CD4-positive, alpha-beta T cell treated with Interleukin-12 subunit alpha and Interleukin-12 subunit beta, for 1 hour (primary cell): Measurements from ENCODE around the gene FCHSD2.

Experiments
- DNase-seq: peaks from one replicate; pipeline ENCODE4 v3.0.0-alpha.2; 2020

FCHSD2 gene

DNA sequence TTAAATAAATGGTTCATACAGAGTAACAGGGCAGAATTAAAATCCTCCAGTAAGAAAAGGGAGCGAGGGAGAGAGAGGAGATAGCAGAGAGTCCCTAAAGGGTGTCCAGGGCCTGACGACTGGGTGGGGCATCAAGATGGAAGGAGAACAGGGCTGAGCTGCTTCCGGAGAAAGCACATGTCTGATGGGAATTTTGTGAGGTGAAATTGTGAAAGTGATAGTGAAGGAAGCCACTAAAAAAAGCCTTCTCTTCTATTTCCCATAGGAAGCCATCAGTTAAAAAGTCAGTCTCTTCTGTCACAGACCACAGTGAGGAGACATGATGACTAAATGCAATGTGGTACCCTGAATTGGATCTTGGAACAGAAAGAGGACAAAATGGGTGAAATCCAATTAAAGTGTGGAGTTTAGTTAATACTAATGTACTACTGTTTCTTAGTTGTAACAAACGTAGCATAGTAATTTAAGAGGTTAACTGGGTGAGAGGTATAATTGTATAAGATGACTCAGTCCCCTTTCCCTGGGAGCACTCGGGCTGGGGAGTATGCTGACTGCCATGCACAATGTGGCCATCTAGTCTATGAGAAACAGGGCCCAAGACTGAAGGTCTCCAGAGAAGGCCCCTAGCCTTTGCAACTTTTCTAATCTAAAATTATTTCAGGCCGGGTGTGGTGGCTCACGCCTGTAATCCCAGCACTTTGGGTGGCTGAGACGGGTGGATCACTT lies 29.5 kb upstream of the FCHSD2 start:
- no peak for DNase-seq

DNA sequence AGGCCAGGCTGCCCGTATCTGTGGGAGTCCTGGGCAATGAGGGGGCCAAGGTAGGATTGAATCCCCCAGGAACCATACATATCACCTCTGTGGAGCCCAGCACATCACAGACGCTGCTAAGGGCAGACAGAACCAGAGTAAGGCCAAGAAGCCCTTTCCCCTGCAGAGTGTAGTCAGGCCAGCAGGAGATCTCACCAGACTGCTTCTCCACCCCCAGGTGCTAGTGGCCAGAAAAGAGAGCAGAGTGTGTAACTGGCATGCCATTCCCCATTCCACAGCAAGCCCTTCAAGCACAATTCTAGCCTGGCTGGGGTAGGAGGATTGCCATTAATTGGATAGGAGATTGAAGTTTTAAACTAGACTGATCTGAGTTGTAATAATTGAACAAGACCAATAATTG lies 28.0 kb upstream of the FCHSD2 start:
- no peak for DNase-seq

GRCh38 chr11:73168925-73169579 lies 26.9 kb upstream of the FCHSD2 start:
- DNase-seq, result no peak

- DNase-seq, result no peak
These were observed 25.3 kb upstream of the FCHSD2 start for GRCh38 chr11:73167363-73167954.

DNA sequence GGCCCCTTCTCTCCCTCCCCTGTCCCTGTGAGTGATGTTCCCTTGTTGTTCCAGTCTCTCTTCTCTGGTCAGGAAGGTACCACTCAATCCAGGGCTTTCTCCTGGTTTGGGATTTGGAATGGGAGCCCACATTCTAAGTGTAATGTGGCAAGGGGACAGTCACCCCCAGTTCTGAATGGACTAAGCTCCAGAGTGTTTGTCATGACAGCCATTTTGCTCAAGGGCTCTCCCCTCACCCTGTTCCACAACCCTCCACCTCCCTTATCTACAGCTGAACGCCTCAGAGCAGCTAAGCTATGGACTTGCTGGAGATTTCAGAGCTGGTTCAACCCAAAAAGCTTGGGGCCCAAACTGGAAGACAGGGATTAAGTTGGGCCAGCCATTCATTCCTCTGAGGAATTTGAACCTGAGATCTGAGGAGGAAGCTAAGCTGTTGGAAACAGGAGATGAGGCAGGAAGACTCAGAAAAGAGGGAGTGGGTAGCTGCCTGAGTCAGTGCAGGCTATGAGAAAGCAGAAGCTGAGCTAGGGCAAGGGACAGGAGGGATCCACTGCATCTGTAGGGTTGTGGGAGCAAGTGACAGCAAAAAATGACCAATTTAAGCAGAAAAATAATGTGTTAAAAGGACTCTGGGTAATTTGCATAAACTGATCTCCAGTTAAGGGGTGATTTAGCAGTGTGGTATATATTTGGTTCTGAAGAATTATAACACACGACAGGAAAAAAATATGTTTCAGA lies 22.9 kb upstream of the FCHSD2 start:
- no peak for DNase-seq

- DNase-seq, result no peak
These were observed 21.6 kb upstream of the FCHSD2 start for GRCh38 chr11:73163638-73164174.

DNA sequence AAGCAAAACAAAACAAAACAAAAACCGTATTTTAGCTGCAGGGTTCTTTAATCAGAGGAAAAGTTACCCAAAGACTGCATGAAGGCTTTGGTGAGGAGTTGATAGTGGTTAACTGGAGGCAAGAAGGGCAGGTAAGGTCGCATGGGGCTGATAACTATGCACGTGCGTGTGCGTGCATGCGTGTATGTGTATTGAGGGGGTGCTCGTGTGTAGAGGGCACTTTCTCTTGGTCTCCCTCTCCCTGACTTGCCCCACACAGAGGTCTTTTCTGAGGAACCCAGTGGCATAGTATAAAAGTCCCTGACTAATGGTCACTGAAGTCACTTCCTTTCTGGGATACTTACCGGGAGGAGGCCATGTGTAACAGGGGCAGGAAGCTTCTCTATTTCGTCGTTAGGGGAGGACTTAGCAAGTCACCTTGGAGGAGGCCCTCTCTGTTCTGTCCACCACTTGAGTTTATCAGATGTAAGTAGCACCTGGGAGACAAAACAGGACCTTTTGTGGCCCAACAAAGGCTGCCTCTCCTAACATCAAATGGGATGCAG lies 20.1 kb upstream of the FCHSD2 start:
- DNase-seq, result no peak

DNA sequence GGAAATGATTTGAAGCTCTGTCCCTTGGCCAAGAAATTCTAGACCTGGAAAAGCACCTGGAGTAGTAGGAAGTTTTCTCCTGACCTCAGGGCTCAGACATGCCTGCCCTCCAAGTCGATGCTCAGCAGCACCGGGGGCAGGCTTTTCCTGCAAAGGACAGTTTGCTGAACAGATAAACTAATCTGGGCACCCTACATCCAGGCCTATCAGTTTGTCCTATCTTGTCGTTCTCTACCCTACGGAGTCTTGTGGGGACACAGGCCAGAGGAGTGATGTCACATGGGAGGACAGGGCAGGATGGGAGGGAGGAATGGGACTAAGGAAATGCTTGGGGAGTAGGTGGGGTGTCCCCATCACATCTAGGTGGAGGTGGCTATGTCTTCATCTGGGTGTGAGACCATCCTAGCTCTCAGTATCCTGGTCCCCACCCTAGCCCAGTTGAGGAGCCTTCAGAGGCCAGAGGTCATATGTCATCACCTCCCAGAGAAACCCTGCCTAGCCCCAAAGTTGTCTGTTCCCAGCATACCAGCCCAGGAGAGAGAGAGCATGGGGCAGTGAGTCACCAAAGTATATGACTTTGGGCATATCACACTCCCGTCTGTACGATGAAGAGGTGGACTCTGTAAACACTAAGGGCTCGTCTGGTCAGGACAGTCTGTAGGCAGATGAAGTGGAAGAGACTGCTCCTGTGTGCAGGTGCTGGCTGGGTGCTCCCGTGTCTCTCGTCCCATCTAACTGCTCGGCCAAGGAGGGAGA lies 18.1 kb upstream of the FCHSD2 start:
- DNase-seq, result no peak

DNA sequence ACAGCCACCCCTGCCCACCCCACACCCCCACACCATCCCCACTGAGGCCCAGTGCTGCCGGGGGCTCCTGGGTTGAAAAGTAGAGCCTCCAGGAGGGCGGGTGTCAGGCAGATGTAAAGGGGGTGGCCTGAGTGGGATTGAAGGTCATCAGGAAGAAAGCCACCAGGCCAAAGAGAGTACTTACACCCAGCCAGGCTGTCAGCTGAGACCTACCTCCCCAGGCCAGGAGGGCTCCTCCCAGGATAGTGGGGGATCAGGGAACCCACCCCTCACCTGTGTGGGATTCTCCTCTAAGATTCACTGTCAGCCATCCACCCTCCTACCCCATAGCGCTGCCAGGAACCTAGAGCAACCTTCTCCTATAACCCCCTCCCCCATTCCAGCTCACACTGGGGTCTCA lies 17.2 kb upstream of the FCHSD2 start:
- DNase-seq, result no peak

DNA sequence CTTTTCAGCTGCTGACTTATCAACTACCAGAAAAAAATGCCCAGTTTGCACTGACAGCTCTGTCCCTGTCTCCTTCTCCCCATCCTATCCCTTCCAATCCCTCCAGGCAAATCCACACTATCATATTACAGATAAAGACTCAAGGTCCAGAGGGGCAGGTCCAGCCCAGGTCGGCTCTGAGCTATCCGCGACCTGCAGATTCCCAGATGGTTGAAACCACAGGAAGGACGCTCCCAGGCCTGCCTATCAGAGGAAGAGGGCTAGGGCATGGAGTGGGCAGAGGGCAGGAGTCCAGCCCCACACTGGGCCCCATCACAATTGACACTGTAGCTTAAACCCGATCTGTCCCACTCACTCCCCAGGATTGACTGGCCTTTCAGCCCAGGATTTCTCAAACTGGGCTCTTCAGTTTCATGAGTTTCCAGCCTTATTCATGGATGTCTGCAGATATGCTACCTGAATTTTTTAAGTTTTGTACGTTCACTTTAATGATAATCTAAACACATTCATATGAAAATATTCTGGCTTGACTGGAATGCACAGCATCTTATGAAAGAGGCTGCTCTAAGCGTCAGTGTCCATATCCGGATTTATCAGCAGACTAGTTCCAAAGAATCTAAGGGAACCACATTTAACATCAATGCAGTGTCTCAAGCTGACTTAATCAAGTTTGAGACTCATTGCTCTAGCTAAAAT lies 16.4 kb upstream of the FCHSD2 start:
- DNase-seq, result no peak

- DNase-seq, result no peak
These were observed 15.2 kb upstream of the FCHSD2 start for GRCh38 chr11:73157101-73158010.

DNA sequence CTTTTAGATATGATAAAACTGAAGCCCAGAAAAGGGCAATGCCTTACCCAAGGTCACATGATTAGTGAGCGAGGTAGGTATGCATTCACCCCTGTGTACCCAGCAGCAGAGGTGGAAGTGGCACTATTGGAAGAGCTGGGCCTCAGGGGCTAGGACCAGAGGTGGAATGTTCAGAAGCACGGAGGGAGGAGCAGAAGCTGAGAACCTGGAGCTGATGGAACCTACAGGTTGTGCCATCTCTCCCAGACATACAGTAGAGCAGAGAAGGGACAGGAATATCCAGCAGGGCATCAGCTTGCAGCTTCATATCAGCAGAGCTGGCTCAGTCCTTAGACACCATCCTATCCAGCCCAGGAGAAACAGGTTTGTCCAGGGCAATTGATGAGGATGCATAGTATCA lies 14.6 kb upstream of the FCHSD2 start:
- no peak for DNase-seq

DNA sequence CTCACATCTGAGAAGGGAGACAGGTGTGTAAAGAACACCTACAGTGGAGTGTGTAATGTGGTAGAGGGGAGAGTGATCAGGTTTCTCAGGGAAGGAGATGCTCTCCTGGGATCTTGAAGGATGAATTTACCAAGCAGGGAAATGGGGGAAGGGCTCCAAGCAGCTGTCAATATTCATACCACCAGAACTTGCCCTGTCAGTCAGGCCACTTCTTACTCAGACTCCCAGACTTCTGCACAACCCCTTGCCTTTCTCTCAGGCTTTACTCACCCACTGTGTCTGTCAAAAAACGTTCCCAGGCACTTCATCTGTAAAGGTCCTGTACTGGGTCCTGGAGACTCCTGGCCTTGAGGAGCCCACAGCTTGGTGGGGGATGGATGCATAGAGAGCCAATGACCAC lies 14.0 kb upstream of the FCHSD2 start:
- no peak for DNase-seq

GRCh38 chr11:73155102-73155501 lies 13.0 kb upstream of the FCHSD2 start:
- no peak for DNase-seq

DNA sequence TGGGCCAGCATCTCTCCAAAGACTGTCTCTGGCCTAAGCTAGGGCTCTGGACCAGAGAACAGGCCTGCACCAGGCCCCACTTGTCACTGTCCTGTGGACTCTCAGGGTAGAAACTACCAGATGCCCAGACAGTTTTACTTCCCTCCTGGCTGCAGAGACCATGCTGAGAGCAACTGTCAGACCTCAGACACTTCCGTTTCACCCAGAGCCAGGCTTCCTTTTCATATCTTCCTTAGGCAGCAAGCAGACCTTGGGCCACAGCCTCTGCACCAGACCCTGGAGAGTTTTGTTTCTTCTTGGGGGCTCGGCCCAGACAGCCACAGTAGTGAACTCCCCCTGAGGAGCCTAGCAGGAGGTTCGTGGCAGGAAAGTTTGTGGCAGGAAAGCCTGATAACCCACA lies 12.1 kb upstream of the FCHSD2 start:
- DNase-seq, result peak; percentile 38

- DNase-seq, result peak; percentile 40
These were observed 10.9 kb upstream of the FCHSD2 start for GRCh38 chr11:73152861-73153483.

- DNase-seq, result no peak
These were observed 10.2 kb upstream of the FCHSD2 start for GRCh38 chr11:73152086-73152853.

DNA sequence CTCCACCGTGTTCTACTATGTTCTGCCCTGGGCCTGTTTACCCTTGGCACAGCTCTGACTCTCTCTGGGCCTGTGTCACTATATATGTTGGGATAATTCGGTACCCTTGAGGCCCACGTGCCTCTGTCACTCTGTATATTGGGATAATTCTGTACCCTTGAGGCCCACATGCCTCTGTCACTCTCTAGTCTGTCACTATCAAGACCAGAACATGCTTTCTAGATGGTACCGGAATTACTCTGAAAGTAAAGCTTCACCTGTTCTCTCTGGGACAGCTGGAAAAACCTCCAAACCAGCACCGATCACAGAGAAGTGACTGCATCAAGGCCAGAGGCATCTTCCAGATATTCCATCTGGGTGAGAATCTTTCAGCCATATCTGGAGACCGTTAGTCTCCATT lies 9.3 kb upstream of the FCHSD2 start:
- no peak for DNase-seq

- DNase-seq, result no peak
These were observed 7.0 kb upstream of the FCHSD2 start for GRCh38 chr11:73149105-73149504.
